MCF 10A (cell line): ENCODE measurements around the gene KCNK16. TPM values are rescaled to one million over a fixed set of nuclear protein-coding genes. Genes with fewer than 3 reads are reported as not detected.

Experiments used
- BruUV-seq: library from RNA; stranded (reverse); fragments of 400-500 nt; replicated peaks from 2 replicates; lab custom pipeline; 2021; lab: Mats Ljungman, UMichigan
- CTCF ChIA-PET: fragments of 300-600 bp; sonication (Branson Sonifier 250); formaldehyde crosslinking; extraction: SDS; loops from one replicate; lab custom pipeline; 2021; ENCODE audit warnings: antibody characterized with exemption, inconsistent platforms; lab: Yijun Ruan, JAX
- POLR2A ChIA-PET: fragments of 300-600, 350-650 bp; sonication (Branson Sonifier 250); formaldehyde crosslinking; extraction: SDS; loops from one replicate; lab custom pipeline; 2020; ENCODE audit warnings: antibody characterized with exemption, inconsistent platforms; lab: Yijun Ruan, JAX
- DNase-seq: peaks from one replicate; pipeline ENCODE4 v3.0.0-alpha.2; 2018; ENCODE audit not compliant: unreplicated experiment
- H3K27ac Mint-ChIP-seq: one replicate; pipeline ENCODE4 v1.8.0; 2022; ENCODE audit warnings: mild to moderate bottlenecking, low read depth, mixed read lengths; ENCODE audit not compliant: unreplicated experiment
- H3K27me3 Mint-ChIP-seq: one replicate; pipeline ENCODE4 v1.8.0; 2022; ENCODE audit warnings: mixed read lengths; ENCODE audit not compliant: insufficient read depth, unreplicated experiment
- H3K36me3 Mint-ChIP-seq: one replicate; pipeline ENCODE4 v1.8.0; 2022; ENCODE audit warnings: mild to moderate bottlenecking, moderate library complexity, mixed read lengths; ENCODE audit not compliant: insufficient read depth, unreplicated experiment
- H3K4me1 Mint-ChIP-seq: one replicate; pipeline ENCODE4 v1.8.0; 2022; ENCODE audit warnings: mixed read lengths; ENCODE audit not compliant: insufficient read depth, unreplicated experiment
- H3K4me3 Mint-ChIP-seq: one replicate; pipeline ENCODE4 v1.8.0; 2022; ENCODE audit warnings: mild to moderate bottlenecking, moderate library complexity, mixed read lengths; ENCODE audit not compliant: unreplicated experiment
- H3K9me3 Mint-ChIP-seq: one replicate; pipeline ENCODE4 v1.8.0; 2022; ENCODE audit warnings: mixed read lengths; ENCODE audit not compliant: unreplicated experiment
- CTCF ChIP-seq: fragments of 200-600 bp; IDR thresholded peaks from one replicate; pipeline ENCODE4 v1.8.0; 2022; ENCODE audit warnings: antibody characterized with exemption, mild to moderate bottlenecking; ENCODE audit not compliant: unreplicated experiment
- intact Hi-C: fragments of 100-400 bp; cut with micrococcal nuclease; formaldehyde crosslinking; loops from 2 replicates; pipeline ENCODE4 v1.14.1; 2022
- total RNA-seq: library from RNA; stranded (reverse); gene quantifications from 2 replicates; pipeline ENCODE4 v1.2.3, GENCODE V29; 2022

Gene KCNK16
- total RNA-seq, 1 experiment from 2014 or later = not detected

GRCh38 chr6:39303425-39304153 lies 18.9 kb downstream of the KCNK16 start:
- intact Hi-C loops = loop anchor here (1.0 to 2.0 kb wide), 3 partner anchors 75 to 331 kb away; partner anchors contain the start of gene KCNK5
- CTCF ChIA-PET = interaction anchor here (0.6 to 19.0 kb wide), 46 partner anchors 7 to 589 kb away, joined by 3 to 625 read pairs (median 6); no protein-coding TSS in a partner anchor
- H3K4me3 Mint-ChIP-seq = no peak overlapping the region
- no peak for DNase-seq
- no peak for TF ChIP-seq CTCF
- H3K27me3 Mint-ChIP-seq = no peaks in the 10 kb centered on the region
- BruUV-seq = no TSS peak
- no peak overlapping the region for H3K27ac Mint-ChIP-seq
- H3K9me3 Mint-ChIP-seq = no peaks in the 10 kb centered on the region
- POLR2A ChIA-PET = interaction anchor here (1.2 to 2.1 kb wide), 3 partner anchors 134 to 137 kb away, joined by 3 to 24 read pairs (median 3); no protein-coding TSS in a partner anchor
- H3K4me1 Mint-ChIP-seq = no peaks in the 10 kb centered on the region
- H3K36me3 Mint-ChIP-seq = no peaks in the 10 kb centered on the region

GRCh38 chr6:39302669-39303424 lies 19.7 kb downstream of the KCNK16 start:
- H3K36me3 Mint-ChIP-seq = no peaks in the 10 kb centered on the region
- BruUV-seq = no TSS peak
- H3K9me3 Mint-ChIP-seq = no peaks in the 10 kb centered on the region
- H3K27me3 Mint-ChIP-seq = no peaks in the 10 kb centered on the region
- CTCF ChIA-PET = interaction anchor here (0.5 to 19.0 kb wide), 62 partner anchors 7 to 1605 kb away, joined by 3 to 625 read pairs (median 5); partner anchors contain the start of genes KCNK5 and SAYSD1
- H3K27ac Mint-ChIP-seq = no peak overlapping the region
- DNase-seq = peak; percentile 82
- intact Hi-C loops = loop anchor here (1.0 to 2.0 kb wide), 3 partner anchors 74 to 330 kb away; partner anchors contain the start of gene KCNK5
- POLR2A ChIA-PET = interaction anchor here (1.2 to 2.1 kb wide), 3 partner anchors 133 to 137 kb away, joined by 3 to 24 read pairs (median 3); no protein-coding TSS in a partner anchor
- H3K4me3 Mint-ChIP-seq = no peak overlapping the region
- H3K4me1 Mint-ChIP-seq = no peaks in the 10 kb centered on the region
- peak; percentile 94 for TF ChIP-seq CTCF

- no peak overlapping the region for H3K27ac Mint-ChIP-seq
- no TSS peak for BruUV-seq
- POLR2A ChIA-PET = interaction anchor here (1.3 to 2.1 kb wide), 2 partner anchors 133 to 136 kb away, joined by 3 to 24 read pairs; no protein-coding TSS in a partner anchor
- H3K27me3 Mint-ChIP-seq = no peaks in the 10 kb centered on the region
- no peak for DNase-seq
- no peaks in the 10 kb centered on the region for H3K9me3 Mint-ChIP-seq
- no peaks in the 10 kb centered on the region for H3K36me3 Mint-ChIP-seq
- intact Hi-C loops = loop anchor here (2.0 kb wide), 2 partner anchors 73 to 329 kb away; partner anchors contain the start of gene KCNK5
- H3K4me3 Mint-ChIP-seq = no peak overlapping the region
- CTCF ChIA-PET = interaction anchor here (0.6 to 19.0 kb wide), 29 partner anchors 8 to 1289 kb away, joined by 3 to 625 read pairs (median 8); partner anchors contain the start of gene KCNK5
- H3K4me1 Mint-ChIP-seq = no peaks in the 10 kb centered on the region
- TF ChIP-seq CTCF = no peak
Observed at GRCh38 chr6:39302011-39302410, 20.5 kb downstream of the KCNK16 start.
